Neural progenitor cell (in vitro differentiated cells): ENCODE results near the gene MS4A18.

Experiments
- CTCF ChIP-seq: fragments of 200-600 bp; sonication (generic); IDR thresholded peaks from 2 replicates; pipeline ENCODE4 v1.5.1; 2017; ENCODE audit warnings: antibody characterized with exemption, mild to moderate bottlenecking
- EZH2 ChIP-seq: fragments of 200-600 bp; sonication (generic); IDR thresholded peaks from 2 replicates; pipeline ENCODE4 v1.6.1; 2017; ENCODE audit warnings: antibody characterized with exemption, mild to moderate bottlenecking, moderate library complexity
- EZH2phosphoT487 ChIP-seq: fragments of 200-600 bp; sonication (generic); IDR thresholded peaks from 2 replicates; pipeline ENCODE4 v1.6.1; 2017; ENCODE audit warnings: antibody characterized with exemption

GRCh38 chr11:60711276-60711675 lies 13.2 kb upstream of the MS4A18 start:
- TF ChIP-seq CTCF (no peak), EZH2phosphoT487 (no peak), EZH2 (no peak)
